Right lobe of liver (tissue), 6 donors: ENCODE results near the gene HAL. TPM values are rescaled to one million over a fixed set of nuclear protein-coding genes. Genes with fewer than 3 reads are reported as not detected.
A peak's percentile ranks its signal among the peaks of the same experiment; 100 is the strongest.

ENCODE experiments used
- ATAC-seq, 4 donors: fragments of 200-7000 bp; cut with Tn5 transposase; one replicate each; pipeline ENCODE4 v1.9.1; 2020; ENCODE audit warnings: mild to moderate bottlenecking in 4 of 4, moderate library complexity in 4 of 4
- DNase-seq, 3 donors: peaks; one replicate each; pipeline ENCODE4 v3.0.0-alpha.2; 2020
- H3K27ac ChIP-seq, 3 donors: fragments of 200-600 bp; one replicate each; pipeline ENCODE4 v1.8.0; 2022
- H3K27me3 ChIP-seq, 2 donors: fragments of 200-600 bp; one replicate each; pipeline ENCODE4 v1.8.0; 2022
- H3K36me3 ChIP-seq, 4 donors: fragments of 200-600 bp; sonication (generic) in 1 of 4; one replicate each; pipeline versions ENCODE4 v1.5.1 to v1.8.0; 2017 to 2022; ENCODE audit warnings: control low read depth in 1 of 4
- H3K4me1 ChIP-seq, 4 donors: fragments of 200-600 bp; sonication (generic) in 1 of 4; one replicate each; pipeline versions ENCODE4 v1.5.1 to v1.8.0; 2017 to 2022; ENCODE audit warnings: control low read depth in 1 of 4
- H3K4me3 ChIP-seq, 3 donors: fragments of 200-600 bp; one replicate each; pipeline ENCODE4 v1.8.0; 2022
- H3K9me3 ChIP-seq, 4 donors: fragments of 200-600 bp; sonication (generic) in 1 of 4; one replicate each; pipeline versions ENCODE4 v1.5.1 to v1.8.0; 2017 to 2022; ENCODE audit warnings: control low read depth in 1 of 4
- POLR2A ChIP-seq: fragments of 450-650 bp; IDR thresholded peaks from one replicate; pipeline ENCODE4 v1.6.1; 2017; ENCODE audit warnings: antibody characterized with exemption, mild to moderate bottlenecking
- WGBS: methylation state at CpG from one replicate; pipeline ENCODE4 v1.1.6; 2018; ENCODE audit warnings: low coverage, low lambda C conversion rate; ENCODE audit not compliant: insufficient coverage; ENCODE audit errors: missing lambda C conversion rate; 5-methylcytosine and 5-hydroxymethylcytosine counted together
- intact Hi-C, 2 donors: fragments of 100-400 bp; cut with DNase I; formaldehyde crosslinking; loops; one replicate each; pipeline versions ENCODE4 v1.11.2 to v1.14.1; 2022
- total RNA-seq, 6 experiments: library from RNA; depleted of rRNA in 2 of 6; stranded (reverse); fragments of >200 nt in 2 of 6; fragmentation: NEBNext Ultra II Directional in 3 of 6; extraction: Animal tissue kit (Norgen Biotek cat#: 25700) in 3 of 6; gene quantifications; one replicate each; pipeline versions ENCODE4 v1.1.0 to v1.2.4, GENCODE V29; 2016 to 2023
- TF ChIP-seq, protein P1 (sequence below), 4 donors: fragments of 200-600 bp in 3 of 4; fragments of 450-650 bp in 1 of 4; IDR thresholded peaks; one replicate each; pipeline versions ENCODE4 v1.5.1 to v1.8.0; 2016 to 2022; ENCODE audit warnings: antibody characterized with exemption in 4 of 4, mild to moderate bottlenecking in 2 of 4
- donor health status: DM: no; HTN: yes; CAD: no.
- donor health status: DM: no; HTN: no; CAD: no.
- donor health status: DM: no; HTN: no; CAD: no.
- donor health status: DM: no; HTN: yes; CAD: no.
- donor health status: DM: no; HTN: yes; CAD: no.

Gene HAL
- total RNA-seq, 6 experiments from 2014 or later: 95.8 to 190 (median 174) TPM

DNA sequence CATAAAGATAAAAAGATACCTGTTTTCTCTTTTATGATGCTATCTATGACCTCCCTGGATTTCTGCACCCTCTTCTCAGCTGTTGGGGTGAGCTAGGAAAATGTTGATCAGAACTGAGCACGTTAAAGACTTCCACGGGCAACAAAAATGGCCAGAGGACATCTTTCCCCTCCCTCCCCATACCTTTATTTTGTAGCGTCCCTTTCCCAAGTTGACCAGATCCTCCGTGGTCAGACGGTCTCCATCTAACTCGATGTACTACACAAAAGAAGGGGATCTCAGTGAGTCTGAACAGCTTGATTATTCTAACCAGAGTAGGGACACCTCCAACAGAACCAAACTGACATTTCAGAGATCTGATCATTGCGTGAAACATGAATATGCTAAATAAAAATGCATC lies 2.2 kb downstream of the HAL start:
- no peak for ATAC-seq

GRCh38 chr12:95990136-95990535 lies 6.0 kb downstream of the HAL start:
- 82% methylated on average over 5 of the region's 7 CpGs for WGBS
- Histone ChIP-seq H3K9me3 (no peaks in the 10 kb centered on the region), H3K27me3 (no peaks in the 10 kb centered on the region), H3K4me3 (no peak overlapping the region), H3K36me3 (peaks cover 0 to 56% (median 3%) of the 10 kb centered on the region in 4 donors), H3K27ac (no peak overlapping the region), H3K4me1 (peaks cover 0 to 10% (median 0%) of the 10 kb centered on the region in 4 donors)
- ATAC-seq: peak in 1 of 4 donors; percentile 2
- intact Hi-C loops: loop anchor here in 1 of 2 donors (10.0 kb wide), 1 partner anchor 425 kb away; no protein-coding TSS in a partner anchor
- TF ChIP-seq, protein P1, sequence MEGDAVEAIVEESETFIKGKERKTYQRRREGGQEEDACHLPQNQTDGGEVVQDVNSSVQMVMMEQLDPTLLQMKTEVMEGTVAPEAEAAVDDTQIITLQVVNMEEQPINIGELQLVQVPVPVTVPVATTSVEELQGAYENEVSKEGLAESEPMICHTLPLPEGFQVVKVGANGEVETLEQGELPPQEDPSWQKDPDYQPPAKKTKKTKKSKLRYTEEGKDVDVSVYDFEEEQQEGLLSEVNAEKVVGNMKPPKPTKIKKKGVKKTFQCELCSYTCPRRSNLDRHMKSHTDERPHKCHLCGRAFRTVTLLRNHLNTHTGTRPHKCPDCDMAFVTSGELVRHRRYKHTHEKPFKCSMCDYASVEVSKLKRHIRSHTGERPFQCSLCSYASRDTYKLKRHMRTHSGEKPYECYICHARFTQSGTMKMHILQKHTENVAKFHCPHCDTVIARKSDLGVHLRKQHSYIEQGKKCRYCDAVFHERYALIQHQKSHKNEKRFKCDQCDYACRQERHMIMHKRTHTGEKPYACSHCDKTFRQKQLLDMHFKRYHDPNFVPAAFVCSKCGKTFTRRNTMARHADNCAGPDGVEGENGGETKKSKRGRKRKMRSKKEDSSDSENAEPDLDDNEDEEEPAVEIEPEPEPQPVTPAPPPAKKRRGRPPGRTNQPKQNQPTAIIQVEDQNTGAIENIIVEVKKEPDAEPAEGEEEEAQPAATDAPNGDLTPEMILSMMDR (IDR thresholded peaks at IDR 0.05): no peak
- peak; percentile 32 for TF ChIP-seq POLR2A
- no peak for DNase-seq

More for the DNA sequence above, 2.2 kb downstream of the HAL start:
- H3K27ac ChIP-seq: peak overlapping the region in 1 of 3 donors; percentile 82
- TF ChIP-seq POLR2A: no peak
- TF ChIP-seq, protein P1 (IDR thresholded peaks at IDR 0.05): no peak
- peaks cover 0 to 40% (median 3%) of the 10 kb centered on the region in 4 donors for H3K36me3 ChIP-seq
- intact Hi-C loops: loop anchor here in 1 of 2 donors (10.0 kb wide), 1 partner anchor 429 kb away; no protein-coding TSS in a partner anchor
- peaks cover 0 to 20% (median 3%) of the 10 kb centered on the region in 4 donors for H3K4me1 ChIP-seq
- H3K27me3 ChIP-seq: no peaks in the 10 kb centered on the region
- H3K9me3 ChIP-seq: no peaks in the 10 kb centered on the region
- no peak for DNase-seq
- peak overlapping the region in 2 of 3 donors; percentile 61 for H3K4me3 ChIP-seq
- 89% methylated on average over 7 of the region's 7 CpGs for WGBS

DNA sequence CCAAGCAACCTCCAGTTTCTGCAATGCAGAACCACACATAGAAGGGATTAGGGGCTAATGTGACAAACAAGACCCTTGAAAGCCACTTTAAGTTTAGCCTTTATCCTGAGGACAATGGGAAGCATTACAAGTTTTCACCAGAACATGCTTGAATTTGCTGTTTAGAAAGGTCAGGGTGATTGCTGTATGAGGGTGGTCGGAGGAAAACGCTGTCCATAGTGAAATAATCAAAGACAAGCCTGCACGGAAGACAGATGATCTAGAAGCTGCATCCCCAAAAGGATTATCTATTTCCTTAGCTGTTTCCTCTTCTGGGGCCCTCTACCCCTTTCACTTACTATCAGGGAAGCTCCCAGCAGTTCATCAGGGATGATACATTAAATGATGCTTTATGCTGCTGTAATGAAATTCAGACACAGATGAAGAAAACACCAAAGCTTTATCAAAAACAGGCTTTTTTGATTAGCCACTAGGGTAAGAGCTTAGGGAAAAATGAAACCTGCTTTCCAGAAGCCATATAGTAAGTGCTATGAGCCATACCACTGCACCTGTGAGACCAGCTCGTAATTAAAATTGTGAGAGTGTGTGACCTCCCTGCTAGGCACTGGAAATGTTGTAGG lies 6.5 kb downstream of the HAL start:
- Histone ChIP-seq H3K36me3 (peaks cover 0 to 56% (median 3%) of the 10 kb centered on the region in 4 donors), H3K9me3 (no peaks in the 10 kb centered on the region), H3K27ac (no peak overlapping the region), H3K27me3 (no peaks in the 10 kb centered on the region), H3K4me1 (peaks cover 0 to 16% (median 0%) of the 10 kb centered on the region in 4 donors), H3K4me3 (no peak overlapping the region)
- intact Hi-C loops: loop anchor here in 1 of 2 donors (10.0 kb wide), 1 partner anchor 425 kb away; no protein-coding TSS in a partner anchor
- 79% methylated on average over 4 of the region's 4 CpGs for WGBS
- DNase-seq (no peak), ATAC-seq (peak in 1 of 4 donors; percentile 21)
- TF ChIP-seq POLR2A: no peak
- TF ChIP-seq, protein P1 (IDR thresholded peaks at IDR 0.05): no peak

GRCh38 chr12:95988506-95989275 lies 7.5 kb downstream of the HAL start:
- WGBS: 79% methylated on average over 11 of the region's 11 CpGs
- no peaks in the 10 kb centered on the region for H3K9me3 ChIP-seq
- intact Hi-C loops: no loop called here

More at GRCh38 chr12:95988506-95989275, 7.5 kb downstream of the HAL start:
- DNase-seq (no peak), ATAC-seq (peak in 1 of 4 donors; percentile 26)
- peaks cover 0 to 48% (median 3%) of the 10 kb centered on the region in 4 donors for H3K36me3 ChIP-seq
- no peak for TF ChIP-seq POLR2A
- TF ChIP-seq, protein P1 (IDR thresholded peaks at IDR 0.05): no peak
- no peaks in the 10 kb centered on the region for H3K27me3 ChIP-seq
- H3K27ac ChIP-seq: no peak overlapping the region
- H3K4me3 ChIP-seq: no peak overlapping the region
- peaks cover 0 to 25% (median 0%) of the 10 kb centered on the region in 4 donors for H3K4me1 ChIP-seq
